Keratinocyte (primary cell): ENCODE results near the gene LRRC31.

ENCODE experiments used
- EZH2 ChIP-seq: IDR thresholded peaks from one replicate; pipeline ENCODE4 v1.6.1; 2012; ENCODE audit warnings: inconsistent platforms, mild to moderate bottlenecking, low read length, moderate library complexity
- TF ChIP-seq, protein P1 (sequence below), 3 experiments: IDR thresholded peaks in 1 of 3; conservative IDR thresholded peaks in 1 of 3; optimal IDR thresholded peaks in 1 of 3; 2 replicates in 2 of 3; 3 replicates in 1 of 3; pipeline versions ENCODE3 to v1.5.1; 2011; ENCODE audit warnings: low read length in 3 of 3, mild to moderate bottlenecking in 3 of 3, moderate library complexity in 2 of 3, control low read depth in 1 of 3, inconsistent platforms in 1 of 3; ENCODE audit not compliant: insufficient read depth in 2 of 3; ENCODE audit errors: extremely low read depth in 1 of 3

DNA sequence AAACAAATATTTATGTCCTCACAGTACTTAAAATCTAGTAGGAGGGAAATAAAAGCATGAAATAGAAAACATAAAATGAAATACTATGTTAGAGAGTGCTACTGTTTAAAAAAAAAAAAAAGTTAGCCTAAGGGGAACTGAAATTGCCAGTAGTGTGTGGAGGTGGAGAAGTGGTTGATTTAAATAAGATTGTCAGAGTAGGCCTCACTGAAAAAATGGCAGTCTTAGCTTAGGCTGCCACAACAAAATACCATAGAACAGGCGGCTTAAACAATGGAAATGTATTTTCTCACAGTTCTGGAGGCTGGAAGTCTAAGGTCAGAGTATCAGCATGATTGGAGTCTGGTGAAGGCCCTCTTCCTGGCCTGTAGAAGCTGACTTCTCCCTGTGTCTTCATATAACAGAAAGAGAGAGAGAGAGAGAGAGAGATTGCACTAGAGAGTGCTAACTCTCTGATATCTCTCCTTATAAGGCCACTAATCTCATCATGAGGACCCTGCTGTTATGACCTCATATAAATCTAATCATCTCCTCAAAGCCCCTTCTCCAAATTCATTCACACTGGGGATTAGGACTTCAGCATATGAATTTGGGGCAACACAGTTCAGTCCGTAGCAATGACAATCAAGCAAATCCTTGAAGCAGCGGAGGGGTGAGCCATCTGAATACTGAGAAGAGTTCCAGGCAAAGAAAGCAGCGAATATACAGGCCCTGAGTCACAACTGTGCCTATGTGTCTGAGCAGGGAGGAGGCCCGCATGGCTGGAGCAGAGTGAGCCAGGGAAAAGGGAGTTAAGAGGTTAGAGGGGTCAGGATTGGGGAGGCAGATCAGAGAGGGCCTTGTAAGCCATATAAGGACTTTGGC is 33.4 kb downstream of the LRRC31 start:
- TF ChIP-seq, protein P1, sequence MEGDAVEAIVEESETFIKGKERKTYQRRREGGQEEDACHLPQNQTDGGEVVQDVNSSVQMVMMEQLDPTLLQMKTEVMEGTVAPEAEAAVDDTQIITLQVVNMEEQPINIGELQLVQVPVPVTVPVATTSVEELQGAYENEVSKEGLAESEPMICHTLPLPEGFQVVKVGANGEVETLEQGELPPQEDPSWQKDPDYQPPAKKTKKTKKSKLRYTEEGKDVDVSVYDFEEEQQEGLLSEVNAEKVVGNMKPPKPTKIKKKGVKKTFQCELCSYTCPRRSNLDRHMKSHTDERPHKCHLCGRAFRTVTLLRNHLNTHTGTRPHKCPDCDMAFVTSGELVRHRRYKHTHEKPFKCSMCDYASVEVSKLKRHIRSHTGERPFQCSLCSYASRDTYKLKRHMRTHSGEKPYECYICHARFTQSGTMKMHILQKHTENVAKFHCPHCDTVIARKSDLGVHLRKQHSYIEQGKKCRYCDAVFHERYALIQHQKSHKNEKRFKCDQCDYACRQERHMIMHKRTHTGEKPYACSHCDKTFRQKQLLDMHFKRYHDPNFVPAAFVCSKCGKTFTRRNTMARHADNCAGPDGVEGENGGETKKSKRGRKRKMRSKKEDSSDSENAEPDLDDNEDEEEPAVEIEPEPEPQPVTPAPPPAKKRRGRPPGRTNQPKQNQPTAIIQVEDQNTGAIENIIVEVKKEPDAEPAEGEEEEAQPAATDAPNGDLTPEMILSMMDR (optimal IDR thresholded peaks at IDR 0.05 in 1 of 3, IDR thresholded peaks at IDR 0.05 in 1 of 3, conservative IDR thresholded peaks at IDR 0.05 in 1 of 3; ENCODE audit: extremely low read depth in 1 of 3, insufficient read depth in 2 of 3, low read length in 3 of 3) = no peak
- TF ChIP-seq EZH2 = no peak
